ENCODE results near the gene GNB4.

- TF ChIP-seq POLR2AphosphoS5 (IDR thresholded peaks at IDR 0.05; ENCODE audit: low read depth, low read length): no peak
- TF ChIP-seq TAF1 (IDR thresholded peaks at IDR 0.05; ENCODE audit: borderline replicate concordance, low read depth, low read length): no peak
- no peak for TF ChIP-seq POLR2A (IDR thresholded peaks at IDR 0.05; ENCODE audit: low read depth, low read length)
Measured at GRCh38 chr3:179449636-179450035, 1.6 kb downstream of the GNB4 start.
